Adrenal gland (tissue), 5 donors: ENCODE data around the gene TEAD1.

Source experiments
- POLR2A ChIP-seq, 2 donors: fragments of 450-650 bp; IDR thresholded peaks; one replicate each; pipeline ENCODE4 v1.6.1; 2017; ENCODE audit warnings: antibody characterized with exemption in 2 of 2, mild to moderate bottlenecking in 2 of 2, moderate library complexity in 1 of 2
- TF ChIP-seq, protein P1 (sequence below), 6 experiments: fragments of 450-650 bp in 4 of 6; fragments of 200-600 bp in 2 of 6; sonication (generic) in 1 of 6; IDR thresholded peaks; 1 replicate in 5 of 6; 2 replicates in 1 of 6; pipeline versions ENCODE4 v1.5.1 to v1.8.0; 2016 to 2021; ENCODE audit warnings: antibody characterized with exemption in 6 of 6, mild to moderate bottlenecking in 2 of 6, moderate library complexity in 1 of 6
- donor health status: DM: no; HTN: no; CAD: no.

DNA sequence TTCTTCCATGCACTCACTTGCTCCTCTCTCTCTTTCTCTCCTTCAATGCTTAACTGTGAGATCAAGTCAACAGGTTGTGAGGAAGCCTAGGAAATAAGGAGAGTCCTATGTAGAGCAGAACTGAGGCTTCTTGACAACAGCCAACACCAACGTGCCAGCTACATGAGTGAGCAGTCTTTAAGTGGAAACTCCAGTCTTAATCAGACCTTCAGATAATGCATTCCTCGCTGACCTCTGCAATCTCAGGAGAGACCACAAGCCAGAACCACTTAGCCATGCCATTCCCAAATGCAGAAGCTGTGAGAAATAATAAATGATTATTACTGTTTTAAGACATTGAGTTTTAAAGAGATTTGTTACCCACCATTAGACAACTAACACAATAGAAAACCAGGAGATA, 6.1 kb upstream of the TEAD1 start:
- no peak for TF ChIP-seq POLR2A (IDR thresholded peaks at IDR 0.05)
- TF ChIP-seq, protein P1, sequence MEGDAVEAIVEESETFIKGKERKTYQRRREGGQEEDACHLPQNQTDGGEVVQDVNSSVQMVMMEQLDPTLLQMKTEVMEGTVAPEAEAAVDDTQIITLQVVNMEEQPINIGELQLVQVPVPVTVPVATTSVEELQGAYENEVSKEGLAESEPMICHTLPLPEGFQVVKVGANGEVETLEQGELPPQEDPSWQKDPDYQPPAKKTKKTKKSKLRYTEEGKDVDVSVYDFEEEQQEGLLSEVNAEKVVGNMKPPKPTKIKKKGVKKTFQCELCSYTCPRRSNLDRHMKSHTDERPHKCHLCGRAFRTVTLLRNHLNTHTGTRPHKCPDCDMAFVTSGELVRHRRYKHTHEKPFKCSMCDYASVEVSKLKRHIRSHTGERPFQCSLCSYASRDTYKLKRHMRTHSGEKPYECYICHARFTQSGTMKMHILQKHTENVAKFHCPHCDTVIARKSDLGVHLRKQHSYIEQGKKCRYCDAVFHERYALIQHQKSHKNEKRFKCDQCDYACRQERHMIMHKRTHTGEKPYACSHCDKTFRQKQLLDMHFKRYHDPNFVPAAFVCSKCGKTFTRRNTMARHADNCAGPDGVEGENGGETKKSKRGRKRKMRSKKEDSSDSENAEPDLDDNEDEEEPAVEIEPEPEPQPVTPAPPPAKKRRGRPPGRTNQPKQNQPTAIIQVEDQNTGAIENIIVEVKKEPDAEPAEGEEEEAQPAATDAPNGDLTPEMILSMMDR (IDR thresholded peaks at IDR 0.05) = no peak
